HG02943 (cell line): ENCODE measurements around the gene UNC50.
A peak's percentile ranks its signal among the peaks of the same experiment; 100 is the strongest.

Experiments used
- ATAC-seq: cut with Tn5 transposase; IDR thresholded peaks from one replicate; pipeline ENCODE4 v1.9.1; 2021; ENCODE audit warnings: mild to moderate bottlenecking, low read depth, moderate library complexity; ENCODE audit not compliant: unreplicated experiment

The UNC50 gene, protein sequence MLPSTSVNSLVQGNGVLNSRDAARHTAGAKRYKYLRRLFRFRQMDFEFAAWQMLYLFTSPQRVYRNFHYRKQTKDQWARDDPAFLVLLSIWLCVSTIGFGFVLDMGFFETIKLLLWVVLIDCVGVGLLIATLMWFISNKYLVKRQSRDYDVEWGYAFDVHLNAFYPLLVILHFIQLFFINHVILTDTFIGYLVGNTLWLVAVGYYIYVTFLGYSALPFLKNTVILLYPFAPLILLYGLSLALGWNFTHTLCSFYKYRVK

DNA sequence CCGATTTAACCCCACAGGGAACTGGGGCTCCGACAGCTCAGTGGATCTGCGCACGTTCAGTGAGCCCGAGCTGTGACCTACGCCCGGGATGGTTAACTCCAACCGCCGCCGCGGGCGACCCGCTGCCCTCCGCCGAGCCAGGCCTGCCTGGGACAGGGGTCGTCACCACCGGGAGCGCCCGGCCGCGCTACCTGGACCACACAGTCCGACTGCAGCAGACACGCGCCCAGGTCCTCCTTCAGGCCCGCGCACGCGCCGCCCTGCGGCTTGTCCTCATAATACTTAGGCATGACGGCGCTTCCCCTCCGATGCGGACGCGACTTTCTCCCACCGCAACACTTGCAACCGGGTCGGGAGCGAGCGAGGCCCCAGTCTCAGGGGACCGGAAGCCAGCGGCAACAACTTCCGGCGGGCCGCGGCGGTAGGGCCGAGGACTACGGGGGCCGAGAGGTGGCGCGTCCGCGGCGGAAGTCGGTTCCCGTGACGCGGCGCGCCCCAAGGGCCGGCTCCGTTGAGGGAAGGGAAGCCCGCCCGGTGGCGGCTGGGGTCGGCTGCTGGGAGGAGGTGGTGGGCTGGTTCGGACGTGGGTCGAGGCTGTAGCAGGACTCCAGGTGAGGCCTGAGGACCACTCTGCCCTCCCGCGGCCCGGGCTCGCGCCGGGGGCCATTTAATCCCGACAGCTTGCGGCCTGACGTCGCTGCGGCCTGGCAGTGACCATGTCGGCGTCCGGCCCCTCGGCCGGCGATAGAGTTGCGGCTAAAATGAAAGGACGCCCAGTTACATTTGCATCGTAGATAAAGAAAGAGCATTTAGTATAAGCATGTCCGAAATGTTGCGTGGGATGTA lies at the start of gene UNC50, which contains the start of gene COA5:
TSS of gene UNC50 (plus strand) at position 474 of the 846 bp plus-strand sequence. CDS start 1,171 bp downstream, outside the sequence.
TSS of gene COA5 (minus strand) at position 397 of the 846 bp plus-strand sequence. CDS start at position 290, 107 bp downstream.
- peak; percentile 88 for ATAC-seq

DNA sequence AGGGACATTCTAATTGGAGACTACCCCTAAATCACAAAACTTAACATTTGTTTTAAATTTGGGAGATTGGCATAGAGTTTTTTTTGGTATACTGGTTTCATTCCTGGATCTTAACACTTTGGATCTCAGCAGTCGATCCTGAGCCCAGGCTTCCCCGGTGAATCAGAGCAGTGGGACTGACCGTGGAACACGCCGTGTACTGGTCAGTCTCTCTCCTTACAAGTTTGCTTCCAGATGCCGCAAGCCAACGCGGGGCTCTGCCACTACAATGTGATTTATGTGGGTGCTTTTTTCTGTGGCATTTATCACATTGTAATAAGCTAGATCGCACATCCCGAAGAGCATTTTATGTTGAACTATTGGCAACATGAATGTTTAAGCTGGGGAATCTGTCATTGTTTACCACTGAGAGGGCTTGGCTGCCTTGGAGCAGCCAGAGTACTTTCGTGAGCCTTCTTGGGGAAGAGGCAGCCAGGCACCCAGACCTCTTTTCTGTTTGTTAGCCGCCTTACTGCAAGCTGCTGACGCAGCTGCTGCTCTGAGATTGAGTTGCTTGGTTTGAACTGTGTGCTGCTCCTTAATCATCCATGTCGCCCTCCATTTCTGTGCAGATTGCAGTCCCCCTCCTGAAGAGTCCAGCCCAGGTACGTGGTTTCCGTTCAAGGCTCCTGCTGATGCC lies 49.4 kb upstream of the UNC50 start:
- no peak for ATAC-seq

DNA sequence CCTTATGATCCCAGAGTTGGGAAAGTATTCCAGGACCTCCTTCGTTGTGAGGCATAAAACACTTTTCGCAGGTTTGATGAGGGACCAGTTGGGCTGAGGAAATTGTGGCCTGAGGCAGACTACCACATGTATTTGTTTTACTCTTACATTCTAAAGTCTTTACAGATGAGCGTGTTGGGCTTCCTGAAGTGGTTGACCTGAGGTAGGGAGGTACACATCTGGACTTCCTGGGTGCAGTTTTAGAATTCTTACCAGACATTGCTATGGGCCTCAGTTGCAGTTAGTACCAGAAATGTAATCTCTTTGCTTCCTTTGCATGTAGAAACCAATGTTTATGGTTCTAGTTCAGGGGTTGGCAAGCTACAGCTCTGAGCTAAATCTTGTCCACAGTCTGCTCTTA lies 48.8 kb upstream of the UNC50 start:
- ATAC-seq, result no peak

DNA sequence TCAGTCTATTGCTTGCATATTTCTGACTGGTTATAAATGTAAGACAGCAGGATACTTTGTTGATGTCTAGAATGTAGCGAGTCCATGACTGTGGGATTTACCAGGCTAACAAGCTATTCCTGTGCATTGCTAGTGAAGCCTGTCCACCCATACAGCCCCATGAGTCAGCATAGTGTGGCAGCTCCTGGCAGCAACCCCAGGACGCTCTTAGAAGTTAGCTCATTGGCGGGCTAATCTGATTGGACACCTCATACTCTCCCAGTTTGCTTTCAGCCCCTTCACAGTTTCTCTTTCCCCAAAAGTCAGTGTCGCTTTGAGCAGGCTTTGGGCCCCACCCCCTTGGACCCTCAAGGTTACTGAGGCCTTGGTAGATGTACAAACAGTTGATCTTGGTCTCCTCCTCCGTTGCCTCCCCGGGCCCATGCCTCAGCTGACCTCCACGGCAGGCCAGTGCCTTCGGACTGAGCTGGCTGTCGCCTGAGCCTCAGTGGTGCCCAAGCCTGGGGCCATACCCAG lies 48.1 kb upstream of the UNC50 start:
- ATAC-seq, result no peak

DNA sequence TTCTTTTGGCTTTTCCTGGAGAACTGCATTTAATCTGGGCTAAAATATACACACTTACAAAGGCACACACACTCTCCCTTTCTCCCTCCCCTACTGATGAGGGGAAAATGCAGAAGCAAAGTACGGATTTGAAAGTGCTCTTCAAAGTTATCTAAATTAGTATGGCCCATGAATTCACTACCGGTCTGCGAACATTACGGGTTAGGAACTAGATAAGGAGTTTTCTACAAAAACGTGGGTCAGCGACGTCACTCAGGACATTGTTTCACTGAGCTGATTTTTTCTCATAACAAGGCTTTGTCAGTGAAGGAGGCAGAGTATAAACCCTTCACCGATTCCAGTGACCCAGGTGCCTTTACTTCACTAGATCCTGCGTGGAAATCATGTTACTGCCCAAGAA lies 47.4 kb upstream of the UNC50 start:
- no peak for ATAC-seq

DNA sequence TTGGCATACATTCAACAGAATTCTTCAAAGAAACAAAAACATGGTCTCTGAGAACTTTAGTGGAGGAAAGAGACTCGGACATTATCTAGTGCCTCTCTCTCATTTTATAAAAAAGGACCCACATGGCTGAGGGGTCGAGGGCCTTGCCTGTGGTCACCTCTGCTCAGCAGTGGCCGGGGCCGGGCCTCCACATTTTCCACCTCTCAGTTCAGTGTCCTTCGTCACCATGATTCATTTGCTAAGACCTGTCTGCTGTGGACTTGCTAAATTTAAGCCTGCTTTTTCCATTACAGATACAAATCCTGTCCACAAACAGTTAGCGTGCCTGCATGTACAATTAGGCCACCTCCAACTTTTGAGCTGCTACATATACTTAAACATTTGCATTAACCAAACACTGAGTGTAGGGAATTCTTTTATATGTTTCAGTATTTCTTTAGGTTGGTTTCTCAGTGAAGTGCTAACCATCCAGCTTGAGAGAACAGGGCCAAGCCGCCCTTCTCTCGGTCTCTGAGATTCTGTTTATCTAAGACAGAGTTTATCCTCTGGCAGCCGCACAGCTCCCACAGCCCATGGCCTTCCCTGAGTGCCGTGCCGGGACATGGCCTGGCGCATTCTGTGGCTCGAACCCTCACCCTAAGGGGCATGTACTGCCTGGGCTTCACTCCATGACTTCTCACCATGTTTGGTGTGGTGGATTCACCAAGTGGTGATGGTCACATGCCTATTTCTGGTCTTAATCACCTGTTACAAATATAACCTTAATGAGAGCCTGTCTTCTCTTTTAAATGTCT lies 46.3 kb upstream of the UNC50 start:
- no peak for ATAC-seq

DNA sequence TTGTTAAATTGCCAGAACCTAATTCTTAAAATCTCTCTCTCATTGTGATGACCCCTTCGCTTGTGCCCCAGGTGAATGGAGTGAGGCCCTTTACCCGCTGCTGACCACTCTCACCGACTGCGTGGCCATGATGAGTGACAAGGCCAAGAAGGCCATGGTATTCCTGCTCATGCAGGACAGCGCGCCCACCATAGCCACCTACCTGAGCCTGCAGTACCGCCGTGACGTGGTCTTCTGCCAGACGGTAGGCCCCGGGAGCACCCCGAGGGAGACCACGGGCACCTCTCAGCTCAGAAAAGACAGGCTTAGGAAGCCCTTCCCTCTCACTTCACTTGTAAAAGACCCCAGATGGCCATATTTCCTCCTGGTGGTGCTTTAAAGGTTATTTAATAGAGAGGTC lies 45.0 kb upstream of the UNC50 start:
- ATAC-seq, result no peak

DNA sequence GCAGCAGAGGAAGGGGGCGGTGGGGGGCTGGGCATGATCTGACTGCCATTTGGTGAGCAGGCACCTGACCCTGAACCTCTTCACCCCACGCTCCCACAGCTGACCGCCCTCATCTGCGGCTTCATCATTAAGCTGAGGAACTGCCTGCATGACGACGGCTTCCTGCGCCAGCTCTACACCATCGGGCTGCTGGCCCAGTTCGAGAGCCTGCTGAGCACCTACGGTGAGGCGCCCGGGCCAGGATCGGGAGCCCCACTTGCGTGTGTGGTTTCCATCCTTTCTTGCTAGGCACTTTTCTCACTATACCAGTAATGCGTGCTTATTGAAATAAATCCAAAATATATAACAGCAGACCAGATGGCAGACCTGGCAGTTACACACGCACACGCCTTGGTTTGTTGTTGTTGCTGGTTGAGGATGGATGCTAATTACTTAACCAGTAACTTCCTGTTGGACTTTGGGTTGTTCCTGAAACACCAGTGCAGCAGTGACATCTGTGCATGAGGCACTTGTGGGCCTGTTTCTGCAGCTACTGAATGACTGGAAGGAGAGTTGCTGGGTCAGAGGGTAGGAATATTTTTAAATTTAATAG lies 43.8 kb upstream of the UNC50 start:
- no peak for ATAC-seq

DNA sequence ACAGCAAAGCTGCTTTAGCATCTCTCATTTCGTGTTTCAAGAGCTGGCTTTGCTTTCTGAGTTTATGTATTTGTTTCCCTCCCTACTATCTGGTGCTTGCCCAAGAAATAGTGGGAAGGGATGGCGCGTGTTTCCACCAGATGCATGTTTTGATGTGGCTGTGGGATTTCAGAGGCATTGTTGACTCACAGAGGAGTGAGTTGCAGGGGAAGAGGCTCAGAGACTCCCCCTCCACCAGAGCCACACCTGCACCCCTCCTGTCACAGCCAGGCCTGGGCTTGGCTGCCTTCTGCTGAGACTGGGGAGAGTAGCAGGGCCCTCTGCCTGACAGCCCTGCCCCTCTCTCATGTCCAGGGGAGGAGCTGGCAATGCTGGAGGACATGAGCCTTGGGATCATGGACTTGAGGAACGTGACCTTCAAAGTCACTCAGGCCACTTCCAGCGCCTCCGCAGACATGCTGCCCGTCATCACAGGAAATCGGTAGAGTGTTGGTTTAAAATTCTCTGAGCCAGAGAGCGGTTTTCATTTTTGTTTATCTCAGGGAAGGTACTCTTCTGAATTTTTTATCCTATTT lies 43.0 kb upstream of the UNC50 start:
- no peak for ATAC-seq

DNA sequence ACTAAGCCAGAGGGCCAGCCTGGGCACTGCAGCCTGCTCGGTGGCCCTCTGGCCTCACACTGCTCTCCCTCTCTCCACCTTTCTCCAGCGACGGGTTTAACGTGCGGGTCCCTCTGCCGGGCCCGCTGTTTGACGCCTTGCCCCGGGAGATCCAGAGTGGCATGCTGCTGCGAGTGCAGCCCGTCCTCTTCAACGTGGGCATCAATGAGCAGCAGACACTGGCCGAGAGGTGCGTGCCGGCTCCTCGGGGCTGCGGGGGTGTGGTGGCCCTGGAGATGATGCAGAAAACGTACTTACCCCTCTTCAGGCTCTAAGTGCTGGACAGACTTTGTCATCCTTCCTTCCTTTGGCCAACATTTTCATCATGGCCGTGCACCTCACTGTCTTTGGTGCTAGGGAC lies 42.4 kb upstream of the UNC50 start:
- ATAC-seq, result no peak

DNA sequence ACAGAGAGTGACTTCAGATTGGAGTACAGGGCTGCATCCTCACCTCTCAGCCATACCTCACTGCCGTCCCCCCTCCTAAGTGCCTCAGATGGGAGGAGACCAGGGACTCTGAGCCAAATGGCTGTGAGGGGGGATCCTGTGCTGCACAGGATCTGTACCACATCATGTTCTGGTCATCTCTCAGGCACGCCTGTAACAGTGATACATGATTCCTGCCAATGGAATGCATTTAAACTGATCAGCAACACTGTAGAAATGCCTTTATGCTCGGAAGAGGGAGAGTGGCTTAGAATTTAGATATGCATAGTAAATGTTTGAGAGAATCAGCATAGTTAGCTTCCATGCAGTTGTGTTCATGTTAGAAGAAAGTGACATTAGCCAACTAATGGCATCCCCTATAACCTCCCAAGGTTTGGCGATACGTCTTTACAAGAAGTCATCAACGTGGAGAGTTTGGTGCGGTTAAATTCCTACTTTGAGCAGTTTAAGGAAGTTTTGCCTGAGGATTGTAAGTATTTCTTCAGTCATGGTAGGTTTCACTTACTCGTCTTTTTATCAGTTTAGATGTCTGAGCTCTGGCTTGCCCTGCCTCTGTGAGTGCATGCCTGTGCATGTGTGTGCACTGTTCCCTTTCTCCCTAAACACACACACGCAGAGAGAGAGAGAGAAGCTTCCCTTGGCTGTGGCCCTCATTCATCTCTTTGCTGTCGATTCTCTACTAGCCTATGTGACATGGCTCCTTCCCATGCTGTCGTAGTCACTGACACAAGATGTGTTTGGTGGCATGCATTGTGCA lies 40.0 kb upstream of the UNC50 start:
- ATAC-seq, result no peak

DNA sequence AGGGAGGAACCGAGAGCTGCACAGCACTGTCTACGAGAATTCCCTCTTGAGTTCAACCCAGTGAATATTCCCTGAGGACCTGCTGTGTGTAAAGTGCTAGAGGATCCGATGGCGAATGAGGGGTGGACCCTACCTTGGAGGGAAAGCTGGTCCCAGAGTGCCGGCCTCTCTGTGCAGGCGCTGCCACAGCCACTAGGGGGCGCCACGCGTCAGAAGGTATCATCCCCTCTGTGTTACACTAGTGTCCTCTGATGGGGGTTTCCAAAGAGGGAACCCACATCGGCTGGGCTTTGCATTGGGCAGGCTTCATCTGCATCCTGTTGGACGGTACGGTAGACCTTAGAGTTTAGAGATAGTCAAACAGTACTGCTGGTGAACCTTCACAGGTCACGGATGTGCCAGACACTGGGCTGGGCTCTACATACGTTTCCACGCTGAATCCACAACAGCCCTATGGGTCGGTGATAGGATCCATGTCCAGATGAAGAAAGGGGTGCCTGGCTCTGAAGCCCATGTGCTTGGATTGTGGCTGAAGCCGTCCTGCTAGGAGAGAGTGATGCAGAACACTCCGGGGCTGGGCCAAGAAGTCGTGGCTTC lies 39.1 kb upstream of the UNC50 start:
- no peak for ATAC-seq

DNA sequence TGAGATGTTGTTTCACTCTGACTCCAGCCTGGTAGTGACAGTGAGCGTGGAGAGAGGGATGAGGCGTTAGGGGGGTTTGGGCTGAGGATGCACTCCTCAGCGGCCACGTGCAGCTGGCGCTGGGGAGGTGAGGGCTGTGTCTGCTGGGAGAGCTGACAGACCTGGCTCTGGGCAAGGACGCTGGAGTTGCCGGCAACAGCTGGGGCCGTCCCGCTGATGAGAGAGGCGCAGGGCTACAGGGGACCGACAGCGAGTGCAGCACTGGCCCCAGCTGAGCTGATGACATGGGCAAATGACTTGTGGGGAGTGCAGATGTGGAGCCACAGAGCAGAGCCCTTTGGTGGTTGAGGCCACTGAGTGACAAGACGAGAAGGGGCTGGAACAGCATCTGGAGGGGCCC lies 38.5 kb upstream of the UNC50 start:
- no peak for ATAC-seq

DNA sequence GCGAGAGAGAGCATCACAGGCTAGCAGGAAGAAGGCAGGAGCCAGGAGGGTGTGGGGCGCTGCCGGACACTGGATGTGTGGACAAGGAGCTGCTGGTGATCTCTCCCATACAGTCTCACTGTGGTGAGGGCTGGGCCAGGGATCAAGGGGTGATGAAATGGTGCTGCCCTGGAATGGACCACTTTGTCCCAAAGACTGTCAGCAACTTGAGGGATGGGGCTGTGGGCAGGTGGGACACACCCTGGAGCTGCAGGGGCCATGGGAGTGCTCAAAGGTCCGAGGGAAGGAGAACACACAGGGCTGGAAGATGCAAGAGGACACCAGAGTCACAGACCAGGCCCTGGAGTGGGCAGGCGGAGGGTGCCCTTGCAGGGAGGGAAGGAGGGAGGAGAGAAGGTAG lies 38.0 kb upstream of the UNC50 start:
- ATAC-seq, result no peak

DNA sequence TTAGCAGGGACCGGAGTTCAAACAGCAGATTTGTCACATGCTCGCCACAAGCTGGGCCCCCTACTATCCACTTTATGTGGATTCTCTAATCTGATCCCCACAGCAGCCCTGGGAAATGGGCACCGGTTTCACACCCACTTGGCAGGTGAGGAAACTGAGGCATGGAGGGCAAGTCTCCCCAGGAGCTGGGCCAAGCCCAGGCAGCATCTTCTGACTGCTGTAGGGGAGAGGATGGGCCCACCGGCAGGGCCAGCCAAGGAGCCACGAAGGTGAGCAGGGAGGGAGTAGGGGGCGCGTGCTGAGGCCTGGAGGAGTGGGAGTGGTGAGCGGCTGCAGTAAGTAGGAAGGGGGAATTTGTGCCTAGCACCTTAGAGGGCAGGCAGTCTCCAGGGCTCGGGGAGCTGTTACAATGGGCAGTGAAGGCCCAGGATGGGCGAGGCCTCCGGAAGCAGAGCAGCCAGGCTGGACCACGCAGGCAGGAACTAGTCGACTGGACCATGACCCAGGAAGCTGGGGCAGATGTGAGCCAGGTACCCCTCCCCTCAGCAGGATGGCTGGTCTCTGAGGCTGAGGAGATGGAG lies 37.2 kb upstream of the UNC50 start:
- ATAC-seq, result no peak

DNA sequence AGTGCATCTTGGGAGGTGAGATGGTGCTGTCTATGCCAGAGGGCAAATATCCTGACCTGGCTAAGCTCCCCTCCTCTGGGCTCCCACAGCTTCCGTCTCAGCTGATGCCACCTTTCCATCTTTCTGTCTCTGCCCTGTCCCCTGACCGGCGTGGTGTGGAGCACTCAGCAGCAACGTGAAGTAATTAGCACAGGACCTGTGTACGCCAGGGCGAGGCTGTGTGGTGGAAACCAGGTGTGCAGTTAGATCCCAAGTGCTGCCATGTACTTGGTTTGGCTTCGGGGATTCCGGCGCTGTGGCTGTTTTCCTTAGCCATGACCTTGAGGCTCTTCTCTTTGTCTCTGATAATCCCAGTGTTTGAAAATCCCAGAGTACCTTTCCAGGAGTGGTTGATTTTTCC lies 36.6 kb upstream of the UNC50 start:
- no peak for ATAC-seq

DNA sequence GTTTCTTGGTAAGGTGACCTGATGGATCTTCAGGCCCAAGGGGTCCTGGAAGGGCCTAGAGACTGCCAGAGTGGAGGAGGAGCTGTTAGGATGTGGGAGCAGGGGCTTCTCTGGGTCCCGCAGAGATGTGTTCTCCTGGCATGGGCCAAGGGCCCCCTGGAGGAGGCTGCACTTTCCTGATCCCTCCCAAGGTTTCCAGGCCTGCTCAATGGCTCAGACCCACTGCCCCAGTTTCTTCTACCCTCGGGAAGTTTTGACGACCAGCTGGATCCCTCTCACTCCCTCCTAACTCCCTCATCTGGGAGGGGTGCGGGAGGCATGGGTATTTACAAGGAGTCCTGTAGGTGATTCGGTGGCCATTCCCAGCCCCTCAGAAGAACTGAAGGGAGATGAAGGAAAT lies 36.2 kb upstream of the UNC50 start:
- ATAC-seq, result no peak

DNA sequence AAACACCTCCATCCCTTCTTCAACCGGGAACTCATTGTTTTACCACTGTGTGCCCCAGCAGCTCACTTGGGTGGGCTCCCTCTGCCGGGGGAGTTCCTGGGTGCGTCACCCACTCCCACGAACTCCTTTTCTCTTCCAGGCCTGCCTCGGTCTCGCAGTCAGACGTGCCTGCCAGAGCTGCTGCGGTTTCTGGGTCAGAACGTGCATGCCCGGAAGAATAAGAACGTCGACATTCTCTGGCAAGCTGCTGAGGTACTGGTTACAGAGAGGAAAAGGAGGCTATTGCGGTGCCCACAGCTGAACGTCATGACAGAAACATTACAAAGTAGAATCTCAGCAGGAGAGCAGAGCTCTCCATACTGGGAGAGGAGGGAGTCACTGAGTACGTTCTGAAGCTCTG lies 35.7 kb upstream of the UNC50 start:
- no peak for ATAC-seq
